Activated CD4-positive, alpha-beta memory T cell treated with anti-CD3 and anti-CD28 coated beads, Interleukin-2, amount 10 ng/mL, durations not matched to agents 7 days and 5 days (primary cell): ENCODE data around the gene MAG. TPM values are rescaled to one million over a fixed set of nuclear protein-coding genes. Genes with fewer than 3 reads are reported as not detected.

Experiments
- CTCF ChIA-PET: fragments of 350-600 bp; sonication (Branson Sonifier 250); formaldehyde crosslinking; loops from one replicate; lab custom pipeline; 2021; ENCODE audit warnings: antibody characterized with exemption, inconsistent platforms; lab: Charles Lee
- POLR2A ChIA-PET: fragments of 350-600 bp; sonication (Branson Sonifier 250); formaldehyde crosslinking; loops from one replicate; lab custom pipeline; 2021; ENCODE audit warnings: antibody characterized with exemption; lab: Charles Lee
- DNase-seq: peaks from one replicate; pipeline ENCODE4 v3.0.0-alpha.2; 2020
- H3K27ac Mint-ChIP-seq: one replicate; pipeline ENCODE4 v1.8.0; 2021; ENCODE audit warnings: mild to moderate bottlenecking, mixed read lengths
- H3K27me3 Mint-ChIP-seq: one replicate; pipeline ENCODE4 v1.8.0; 2021; ENCODE audit warnings: mixed read lengths
- H3K36me3 Mint-ChIP-seq: one replicate; pipeline ENCODE4 v1.8.0; 2021; ENCODE audit warnings: low read depth, mixed read lengths
- H3K4me1 Mint-ChIP-seq: one replicate; pipeline ENCODE4 v1.8.0; 2021; ENCODE audit warnings: mixed read lengths
- H3K4me3 Mint-ChIP-seq: one replicate; pipeline ENCODE4 v1.8.0; 2021; ENCODE audit warnings: mild to moderate bottlenecking, mixed read lengths
- H3K9me3 Mint-ChIP-seq: one replicate; pipeline ENCODE4 v1.8.0; 2021; ENCODE audit warnings: mixed read lengths
- total RNA-seq, 2 experiments: library from RNA; stranded (reverse); gene quantifications; one replicate each; pipeline ENCODE4 v1.2.3, GENCODE V29; 2021

Gene MAG
- total RNA-seq, 2 experiments from 2014 or later, result not detected

DNA sequence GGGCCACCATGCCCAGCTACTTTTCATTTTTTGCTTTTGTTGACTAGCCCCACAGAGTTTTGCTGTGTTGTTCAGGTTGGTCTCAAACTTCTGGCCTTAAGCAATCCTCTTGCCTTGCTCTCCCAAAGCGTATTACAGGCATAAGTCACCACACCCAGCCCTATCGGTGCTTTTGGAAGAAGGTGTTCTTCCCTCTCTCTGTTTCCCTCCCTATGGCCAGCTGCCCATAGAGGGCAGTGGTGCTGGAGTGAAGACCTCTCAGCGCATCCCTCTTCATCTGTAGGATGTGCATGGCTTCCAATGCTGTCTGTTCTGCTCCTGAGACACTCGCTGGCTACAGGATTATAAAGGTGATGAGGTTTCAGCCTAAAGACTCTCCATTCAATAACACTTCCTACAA, 35.7 kb downstream of the MAG start:
- POLR2A ChIA-PET, result no interaction called here
- Mint-ChIP-seq H3K4me1 (peaks cover 2% of the 10 kb centered on the region), H3K36me3 (no peaks in the 10 kb centered on the region), H3K4me3 (no peak overlapping the region), H3K27ac (no peak overlapping the region), H3K9me3 (no peaks in the 10 kb centered on the region), H3K27me3 (peaks cover 23% of the 10 kb centered on the region)
- CTCF ChIA-PET, result no interaction called here
- no peak for DNase-seq

DNA sequence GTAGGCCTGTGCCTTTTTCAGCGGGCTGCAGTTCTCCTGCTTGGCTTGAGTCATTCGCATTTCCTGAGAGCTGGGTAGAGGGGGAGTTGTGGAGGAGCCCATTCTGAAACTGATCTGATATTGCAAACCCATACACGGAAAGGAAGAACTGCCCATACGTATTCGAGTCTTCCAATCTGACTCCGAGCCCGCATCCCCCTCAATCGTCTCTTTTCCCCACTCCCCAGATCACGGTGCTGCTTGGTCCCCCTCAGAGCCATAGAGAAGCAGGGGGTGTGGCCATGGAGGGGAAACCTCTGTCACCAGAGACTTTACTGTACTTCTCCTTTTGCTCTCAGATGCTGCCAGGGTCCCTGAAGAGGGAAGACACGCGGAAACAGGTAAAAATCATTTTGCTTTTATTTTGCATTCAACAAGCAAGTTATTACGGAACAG, 36.9 kb downstream of the MAG start, which contains the start of gene CD22:
TSS of gene CD22 (plus strand) at position 337 of the 435 bp plus-strand sequence. CDS start 2,854 bp downstream, outside the sequence.
- Mint-ChIP-seq H3K9me3 (no peaks in the 10 kb centered on the region), H3K36me3 (no peaks in the 10 kb centered on the region), H3K4me1 (peaks cover 9% of the 10 kb centered on the region), H3K27me3 (peaks cover 28% of the 10 kb centered on the region), H3K4me3 (no peak within 1 kb of the TSS), H3K27ac (no peak within 1 kb of the TSS)
- POLR2A ChIA-PET, result no interaction called here
- DNase-seq, result no peak
- CTCF ChIA-PET, result no interaction called here

DNA sequence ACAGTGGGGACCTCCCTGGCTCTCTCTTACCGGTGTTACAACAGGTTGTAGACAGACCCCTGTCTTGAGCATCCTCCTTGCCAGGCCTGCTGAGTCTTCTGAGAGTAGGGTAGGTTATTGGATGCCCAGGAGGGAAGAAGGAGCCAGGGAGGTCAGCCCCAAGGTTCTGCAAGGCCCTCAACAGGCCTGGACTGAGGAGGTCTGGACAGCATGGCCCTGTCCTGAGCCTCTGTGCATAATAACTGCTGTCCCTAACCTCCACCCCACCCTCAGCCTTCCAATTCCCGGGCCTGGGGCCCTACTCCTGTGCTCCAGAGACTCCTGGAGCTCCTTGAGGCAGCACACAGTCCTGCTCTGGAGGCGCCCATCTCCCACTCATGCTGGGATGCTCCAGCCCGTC, 37.4 kb downstream of the MAG start:
- Mint-ChIP-seq H3K4me1 (peaks cover 11% of the 10 kb centered on the region), H3K36me3 (no peaks in the 10 kb centered on the region), H3K27me3 (peaks cover 27% of the 10 kb centered on the region), H3K27ac (no peak overlapping the region), H3K4me3 (no peak overlapping the region), H3K9me3 (no peaks in the 10 kb centered on the region)
- no peak for DNase-seq
- ChIA-PET CTCF (no interaction called here), POLR2A (no interaction called here)

DNA sequence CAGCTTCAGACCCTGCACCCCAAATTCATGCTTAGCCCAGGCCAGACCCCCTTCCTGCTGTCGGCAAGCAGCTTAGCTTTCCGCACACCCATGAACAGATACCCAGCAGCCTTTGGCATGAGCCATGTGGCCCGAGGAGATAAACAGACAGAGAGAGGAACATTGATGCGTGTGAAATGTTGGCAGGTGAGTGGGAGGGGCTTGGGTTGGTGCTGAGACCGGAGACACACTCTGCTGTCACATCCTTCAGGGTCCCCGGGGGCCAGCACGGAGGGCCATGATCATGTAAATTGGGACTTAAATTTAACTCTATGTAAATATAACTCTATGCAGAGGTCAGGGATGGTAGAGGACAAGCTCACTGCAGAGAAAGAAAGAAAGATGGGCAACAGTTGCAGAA, 38.5 kb downstream of the MAG start:
- Mint-ChIP-seq H3K27ac (no peak overlapping the region), H3K36me3 (no peaks in the 10 kb centered on the region), H3K9me3 (no peaks in the 10 kb centered on the region), H3K4me1 (peaks cover 13% of the 10 kb centered on the region), H3K27me3 (peaks cover 26% of the 10 kb centered on the region), H3K4me3 (no peak overlapping the region)
- DNase-seq, result no peak
- ChIA-PET POLR2A (no interaction called here), CTCF (no interaction called here)

DNA sequence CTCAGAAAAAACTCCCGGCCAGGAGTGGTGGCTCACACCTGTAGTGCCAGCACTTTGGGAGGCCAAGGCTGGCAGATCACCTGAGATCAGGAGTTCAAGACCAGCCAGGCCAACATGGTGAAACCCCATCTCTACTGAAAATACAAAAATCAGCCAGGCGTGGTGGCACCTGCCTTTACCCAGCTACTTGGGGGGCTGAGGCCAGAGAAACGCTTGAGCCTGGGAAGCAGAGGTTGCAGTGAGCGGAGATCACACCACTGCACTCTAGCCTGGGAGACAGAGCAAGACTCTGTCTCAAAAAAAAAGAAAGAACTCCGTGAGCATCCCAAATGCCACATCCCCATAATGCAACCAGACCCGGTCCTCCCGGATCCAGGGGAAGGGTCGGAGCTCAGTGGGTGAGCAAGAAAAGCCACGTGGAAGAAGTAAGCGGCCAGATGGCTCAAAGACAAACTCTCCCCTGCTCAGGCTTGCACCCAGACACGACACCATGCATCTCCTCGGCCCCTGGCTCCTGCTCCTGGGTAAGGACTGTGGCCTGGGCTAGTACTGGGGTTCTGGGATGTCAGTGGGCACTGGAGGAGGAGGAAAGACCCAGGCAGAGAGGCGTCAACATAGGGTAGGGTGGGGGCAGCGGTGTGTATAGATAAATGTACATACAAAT, 39.7 kb downstream of the MAG start:
- ChIA-PET CTCF (interaction anchor here (1.3 kb wide), 1 partner anchor 24 kb away, joined by 3 read pairs; no protein-coding TSS in a partner anchor), POLR2A (no interaction called here)
- Mint-ChIP-seq H3K36me3 (no peaks in the 10 kb centered on the region), H3K4me1 (peaks cover 13% of the 10 kb centered on the region), H3K9me3 (no peaks in the 10 kb centered on the region), H3K4me3 (no peak overlapping the region), H3K27ac (no peak overlapping the region), H3K27me3 (peaks cover 23% of the 10 kb centered on the region)
- no peak for DNase-seq

DNA sequence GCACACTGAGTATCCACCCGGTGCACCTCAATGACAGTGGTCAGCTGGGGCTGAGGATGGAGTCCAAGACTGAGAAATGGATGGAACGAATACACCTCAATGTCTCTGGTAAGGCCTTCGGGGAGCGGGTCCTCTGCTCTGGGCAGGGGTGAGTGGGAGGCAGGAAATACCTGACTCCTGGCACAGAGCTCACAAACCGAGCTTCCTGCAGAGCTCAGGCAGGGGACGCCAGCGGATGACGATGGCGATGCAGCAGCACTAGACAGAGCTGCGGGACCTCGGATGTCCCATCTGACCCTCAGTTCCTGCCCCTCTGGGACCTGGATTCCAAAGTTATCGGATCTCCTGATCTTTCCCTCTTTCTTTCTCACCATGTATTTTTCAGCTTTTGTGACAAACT, 40.9 kb downstream of the MAG start:
- Mint-ChIP-seq H3K27me3 (peaks cover 23% of the 10 kb centered on the region), H3K9me3 (no peaks in the 10 kb centered on the region), H3K4me1 (peaks cover 13% of the 10 kb centered on the region), H3K27ac (no peak overlapping the region), H3K4me3 (no peak overlapping the region), H3K36me3 (no peaks in the 10 kb centered on the region)
- CTCF ChIA-PET, result interaction anchor here (1.3 kb wide), 1 partner anchor 23 kb away, joined by 3 read pairs; no protein-coding TSS in a partner anchor
- no peak for DNase-seq
- POLR2A ChIA-PET, result no interaction called here

DNA sequence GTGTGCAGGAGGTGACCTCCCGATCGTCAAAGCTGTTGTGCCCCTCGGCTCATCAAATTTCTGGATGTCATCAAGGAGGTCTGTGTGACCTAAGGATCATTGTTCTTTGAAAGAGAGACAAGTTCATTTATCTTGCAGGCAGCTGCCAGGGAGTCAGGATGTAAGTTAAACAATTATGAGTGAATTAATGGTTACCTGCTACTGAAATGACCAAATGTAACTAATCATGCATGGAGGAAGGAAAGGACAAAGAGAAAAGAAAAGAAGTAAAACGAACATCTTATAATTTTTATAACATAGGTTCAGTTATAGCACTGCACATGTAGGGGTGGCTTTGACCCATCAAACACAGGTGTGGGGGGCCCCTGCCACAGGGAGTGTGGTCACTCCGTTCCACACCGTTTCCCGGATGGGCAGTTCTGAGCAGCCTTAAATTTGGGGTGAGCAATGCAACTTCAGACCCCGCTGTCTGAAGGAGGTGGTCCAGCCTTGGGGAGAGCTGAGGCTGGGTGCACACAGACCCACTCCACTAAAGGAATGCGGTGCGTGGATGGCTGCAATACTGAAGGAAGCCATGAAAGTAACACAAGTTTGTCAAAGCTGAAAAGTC, 42.3 kb downstream of the MAG start:
- no peaks in the 10 kb centered on the region for H3K36me3 Mint-ChIP-seq
- CTCF ChIA-PET, result no interaction called here
- POLR2A ChIA-PET, result no interaction called here
- peaks cover 13% of the 10 kb centered on the region for H3K4me1 Mint-ChIP-seq
- H3K9me3 Mint-ChIP-seq, result no peaks in the 10 kb centered on the region
- no peak overlapping the region for H3K4me3 Mint-ChIP-seq
- no peak overlapping the region for H3K27ac Mint-ChIP-seq
- no peak for DNase-seq
- peaks cover 17% of the 10 kb centered on the region for H3K27me3 Mint-ChIP-seq

DNA sequence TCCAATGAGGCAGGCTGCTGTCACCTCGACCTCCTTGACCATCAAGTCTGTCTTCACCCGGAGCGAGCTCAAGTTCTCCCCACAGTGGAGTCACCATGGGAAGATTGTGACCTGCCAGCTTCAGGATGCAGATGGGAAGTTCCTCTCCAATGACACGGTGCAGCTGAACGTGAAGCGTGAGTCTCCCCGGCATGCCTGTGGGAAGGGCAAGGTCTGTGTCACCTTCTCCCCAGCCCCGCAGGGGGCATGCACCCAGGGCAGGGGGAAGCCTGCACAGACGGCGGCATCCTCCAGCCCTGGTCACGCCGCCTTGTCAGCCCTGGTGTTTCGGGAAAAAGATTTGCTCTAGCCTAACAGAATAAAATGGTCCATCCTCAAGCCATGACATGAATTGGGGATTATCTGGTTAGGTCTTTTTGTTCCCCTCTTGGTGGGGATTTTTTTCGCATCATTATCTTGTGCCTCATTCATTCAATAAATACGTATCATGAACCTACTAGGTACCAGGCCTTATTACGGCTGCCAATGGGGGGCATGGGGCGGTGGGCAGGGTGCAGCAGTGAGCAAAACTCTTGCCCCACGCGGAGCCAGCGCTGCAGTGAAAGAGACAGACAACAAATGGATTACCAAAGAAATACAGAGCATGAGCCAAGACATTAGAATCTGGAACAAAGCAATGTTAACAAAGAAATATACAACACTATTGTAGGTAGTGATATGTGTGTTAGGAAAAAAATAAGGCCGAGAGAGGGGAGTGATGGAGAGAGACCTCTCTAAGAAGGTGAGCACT, 44.4 kb downstream of the MAG start:
- H3K4me1 Mint-ChIP-seq, result peaks cover 13% of the 10 kb centered on the region
- peaks cover 14% of the 10 kb centered on the region for H3K27me3 Mint-ChIP-seq
- H3K4me3 Mint-ChIP-seq, result no peak overlapping the region
- ChIA-PET POLR2A (interaction anchor here (1.3 kb wide), 1 partner anchor 8 kb away, joined by 3 read pairs; no protein-coding TSS in a partner anchor), CTCF (no interaction called here)
- no peak for DNase-seq
- no peaks in the 10 kb centered on the region for H3K36me3 Mint-ChIP-seq
- H3K9me3 Mint-ChIP-seq, result no peaks in the 10 kb centered on the region
- no peak overlapping the region for H3K27ac Mint-ChIP-seq

DNA sequence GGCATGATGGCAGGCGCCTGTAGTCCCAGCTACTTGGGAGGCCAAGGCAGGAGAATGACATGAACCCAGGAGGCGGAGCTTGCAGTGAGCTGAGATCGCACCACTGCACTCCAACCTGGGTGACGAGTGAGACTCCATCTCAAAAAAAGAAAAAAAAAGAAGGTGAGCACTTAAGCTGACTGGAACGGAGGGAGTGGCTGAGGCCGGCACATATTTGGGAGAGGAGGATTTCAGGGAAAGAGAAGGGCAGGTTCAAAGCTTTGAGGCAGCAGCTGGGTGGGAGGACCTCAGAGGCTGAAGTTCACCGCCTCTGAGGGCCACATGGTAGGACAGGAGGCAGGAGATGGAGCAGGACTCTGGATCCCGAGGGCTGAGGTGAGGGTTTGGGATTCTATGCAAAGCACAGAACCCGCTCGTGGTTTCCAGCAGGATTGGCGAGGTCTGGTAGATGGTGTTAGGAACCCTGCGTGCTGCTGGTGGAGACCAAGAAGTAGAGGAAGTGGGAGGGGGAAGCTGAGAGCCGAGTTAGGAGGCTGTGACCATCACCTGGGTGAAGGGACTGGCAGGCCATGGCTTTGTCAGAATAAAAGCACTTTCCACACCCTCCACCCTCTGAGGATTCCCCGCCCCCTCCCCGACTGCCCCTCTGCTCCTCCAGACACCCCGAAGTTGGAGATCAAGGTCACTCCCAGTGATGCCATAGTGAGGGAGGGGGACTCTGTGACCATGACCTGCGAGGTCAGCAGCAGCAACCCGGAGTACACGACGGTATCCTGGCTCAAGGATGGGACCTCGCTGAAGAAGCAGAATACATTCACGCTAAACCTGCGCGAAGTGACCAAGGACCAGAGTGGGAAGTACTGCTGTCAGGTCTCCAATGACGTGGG, 45.4 kb downstream of the MAG start:
- H3K9me3 Mint-ChIP-seq, result no peaks in the 10 kb centered on the region
- no peak for DNase-seq
- no peak overlapping the region for H3K4me3 Mint-ChIP-seq
- ChIA-PET POLR2A (no interaction called here), CTCF (no interaction called here)
- no peaks in the 10 kb centered on the region for H3K36me3 Mint-ChIP-seq
- peaks cover 13% of the 10 kb centered on the region for H3K4me1 Mint-ChIP-seq
- peaks cover 19% of the 10 kb centered on the region for H3K27me3 Mint-ChIP-seq
- no peak overlapping the region for H3K27ac Mint-ChIP-seq

DNA sequence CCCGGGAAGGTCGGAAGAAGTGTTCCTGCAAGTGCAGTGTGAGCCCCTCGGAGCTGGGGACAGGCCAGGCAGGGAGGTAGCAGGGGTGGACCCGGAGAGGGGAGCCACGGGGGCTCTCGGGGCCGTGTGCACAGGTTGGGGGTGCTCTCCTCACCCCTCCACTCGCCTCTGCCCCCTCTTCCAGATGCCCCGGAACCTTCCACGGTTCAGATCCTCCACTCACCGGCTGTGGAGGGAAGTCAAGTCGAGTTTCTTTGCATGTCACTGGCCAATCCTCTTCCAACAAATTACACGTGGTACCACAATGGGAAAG, 46.0 kb downstream of the MAG start:
- peaks cover 9% of the 10 kb centered on the region for H3K4me1 Mint-ChIP-seq
- H3K9me3 Mint-ChIP-seq, result no peaks in the 10 kb centered on the region
- POLR2A ChIA-PET, result no interaction called here
- H3K27ac Mint-ChIP-seq, result no peak overlapping the region
- no peak for DNase-seq
- H3K27me3 Mint-ChIP-seq, result peaks cover 22% of the 10 kb centered on the region
- CTCF ChIA-PET, result no interaction called here
- no peaks in the 10 kb centered on the region for H3K36me3 Mint-ChIP-seq
- H3K4me3 Mint-ChIP-seq, result no peak overlapping the region

DNA sequence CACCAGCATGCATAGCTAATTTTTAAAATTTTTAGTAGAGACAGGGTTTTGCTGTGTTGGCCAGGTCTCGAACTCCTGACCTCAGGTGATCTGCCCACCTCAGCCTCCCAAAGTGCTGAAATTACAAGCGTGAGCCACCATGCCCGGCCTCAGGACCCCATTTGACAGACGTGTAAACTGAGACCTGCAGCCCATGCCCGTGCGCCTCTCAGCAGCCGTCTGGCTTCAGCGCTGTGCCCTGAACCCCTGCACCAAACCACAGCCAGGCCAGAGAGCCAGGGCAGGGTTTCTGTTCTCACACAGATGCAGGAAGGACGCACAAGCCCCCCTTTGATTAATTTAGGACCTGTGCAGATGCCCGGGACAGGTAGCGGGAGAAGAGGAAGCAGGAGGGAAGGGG, 48.5 kb downstream of the MAG start:
- no peak overlapping the region for H3K4me3 Mint-ChIP-seq
- H3K4me1 Mint-ChIP-seq, result no peaks in the 10 kb centered on the region
- peaks cover 20% of the 10 kb centered on the region for H3K27me3 Mint-ChIP-seq
- ChIA-PET POLR2A (no interaction called here), CTCF (interaction anchor here (1.3 kb wide), 1 partner anchor 12 kb away, joined by 3 read pairs; no protein-coding TSS in a partner anchor)
- no peak for DNase-seq
- H3K27ac Mint-ChIP-seq, result no peak overlapping the region
- no peaks in the 10 kb centered on the region for H3K9me3 Mint-ChIP-seq
- no peaks in the 10 kb centered on the region for H3K36me3 Mint-ChIP-seq

DNA sequence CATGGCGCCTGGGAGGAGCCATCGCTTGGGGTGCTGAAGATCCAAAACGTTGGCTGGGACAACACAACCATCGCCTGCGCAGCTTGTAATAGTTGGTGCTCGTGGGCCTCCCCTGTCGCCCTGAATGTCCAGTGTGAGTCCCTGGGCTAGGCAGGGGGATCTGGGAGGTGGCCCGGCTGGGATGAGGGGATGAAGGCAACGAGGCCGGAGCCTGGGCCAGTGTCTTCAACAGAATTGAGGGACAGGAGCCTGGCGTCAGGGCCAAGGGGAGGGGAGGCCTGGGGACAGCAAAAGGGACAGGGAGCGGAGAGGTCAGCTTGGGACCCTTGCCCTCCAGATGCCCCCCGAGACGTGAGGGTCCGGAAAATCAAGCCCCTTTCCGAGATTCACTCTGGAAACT, 49.0 kb downstream of the MAG start:
- CTCF ChIA-PET, result no interaction called here
- H3K27me3 Mint-ChIP-seq, result peaks cover 25% of the 10 kb centered on the region

More for the DNA sequence above, 49.0 kb downstream of the MAG start:
- Mint-ChIP-seq H3K4me3 (no peak overlapping the region), H3K9me3 (no peaks in the 10 kb centered on the region), H3K36me3 (no peaks in the 10 kb centered on the region), H3K27ac (no peak overlapping the region), H3K4me1 (peaks cover 4% of the 10 kb centered on the region)
- POLR2A ChIA-PET, result no interaction called here
- DNase-seq, result no peak
